Breast epithelium (tissue), 4 donors: ENCODE measurements around the gene IQCN. TPM values are rescaled to one million over a fixed set of nuclear protein-coding genes. Genes with fewer than 3 reads are reported as not detected.

Experiments used
- DNase-seq, 2 donors: peaks; one replicate each; pipeline ENCODE4 v3.0.0-alpha.2; 2019; ENCODE audit warnings: low spot score in 2 of 2
- H3K27ac ChIP-seq, 2 donors: fragments of 200-600 bp; sonication (generic) in 1 of 2; one replicate each; pipeline ENCODE4 v1.5.1; 2016 to 2019; ENCODE audit warnings: mild to moderate bottlenecking in 1 of 2
- H3K27me3 ChIP-seq, 2 donors: fragments of 200-600 bp; sonication (generic) in 1 of 2; one replicate each; pipeline versions ENCODE4 v1.5.1 to v1.6.0; 2017 to 2019; ENCODE audit warnings: control low read depth in 1 of 2, mild to moderate bottlenecking in 1 of 2
- H3K36me3 ChIP-seq: fragments of 200-600 bp; one replicate; pipeline ENCODE4 v1.5.1; 2019
- H3K4me1 ChIP-seq, 2 donors: fragments of 200-600 bp; sonication (generic); one replicate each; pipeline ENCODE4 v1.5.1; 2016 to 2019; ENCODE audit warnings: control low read depth in 1 of 2
- H3K4me3 ChIP-seq, 3 donors: fragments of 200-600 bp; sonication (generic); 1 replicate in 2 of 3; 2 replicates in 1 of 3; pipeline ENCODE4 v1.5.1; 2016 to 2019; ENCODE audit warnings: mild to moderate bottlenecking in 3 of 3, moderate library complexity in 2 of 3
- H3K9me3 ChIP-seq, 2 donors: fragments of 200-600 bp; sonication (generic) in 1 of 2; one replicate each; pipeline ENCODE4 v1.5.1; 2016 to 2019; ENCODE audit warnings: control low read depth in 1 of 2
- POLR2A ChIP-seq: fragments of 450-650 bp; IDR thresholded peaks from one replicate; pipeline ENCODE4 v1.6.1; 2016; ENCODE audit warnings: antibody characterized with exemption, mild to moderate bottlenecking, moderate library complexity
- POLR2AphosphoS5 ChIP-seq, 3 donors: sonication (generic); formaldehyde crosslinking; IDR thresholded peaks; one replicate each; pipeline ENCODE4 v1.6.1; 2017; ENCODE audit warnings: antibody characterized with exemption in 3 of 3
- intact Hi-C: fragments of 100-400 bp; cut with DNase I; formaldehyde crosslinking; loops from one replicate; pipeline ENCODE4 v1.15.1; 2023; ENCODE audit warnings: low total_unique reads
- total RNA-seq, 3 donors: library from RNA; depleted of rRNA; stranded (reverse); fragments of >200 nt; gene quantifications; one replicate each; pipeline ENCODE4 v1.1.0, GENCODE V29; 2016
- TF ChIP-seq, protein P1 (sequence below), 3 donors: fragments of 450-650 bp; IDR thresholded peaks; one replicate each; pipeline ENCODE4 v1.5.1; 2016 to 2017; ENCODE audit warnings: antibody characterized with exemption in 3 of 3, mild to moderate bottlenecking in 3 of 3, moderate library complexity in 3 of 3

Gene IQCN
- total RNA-seq, 3 donors from 2014 or later = 7.0 to 16.6 (median 9.5) TPM

DNA sequence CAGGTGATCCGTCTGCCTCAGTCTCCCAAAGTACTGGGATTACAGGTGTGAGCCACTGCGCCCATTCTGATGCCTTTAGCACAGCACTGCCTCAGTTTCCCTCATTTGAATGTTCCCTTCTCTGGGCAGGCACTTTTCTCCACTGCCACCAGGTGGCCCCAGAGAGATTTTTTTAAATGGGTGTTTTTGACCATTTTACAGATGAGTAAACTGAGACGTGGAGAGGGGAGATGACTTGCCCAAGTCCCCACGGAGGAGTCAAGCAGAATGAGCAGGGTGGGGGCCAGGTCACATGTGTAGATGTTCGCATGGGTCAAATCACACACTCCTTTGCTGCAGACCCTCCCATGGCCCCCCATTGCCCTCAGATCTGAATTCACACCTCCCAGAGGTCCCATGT is 44.8 kb downstream of the IQCN start:
- H3K27ac ChIP-seq = no peak overlapping the region
- H3K4me1 ChIP-seq = peaks cover 0 to 5% of the 10 kb centered on the region in 2 donors
- no peak overlapping the region for H3K4me3 ChIP-seq
- no peaks in the 10 kb centered on the region for H3K36me3 ChIP-seq
- TF ChIP-seq, protein P1, sequence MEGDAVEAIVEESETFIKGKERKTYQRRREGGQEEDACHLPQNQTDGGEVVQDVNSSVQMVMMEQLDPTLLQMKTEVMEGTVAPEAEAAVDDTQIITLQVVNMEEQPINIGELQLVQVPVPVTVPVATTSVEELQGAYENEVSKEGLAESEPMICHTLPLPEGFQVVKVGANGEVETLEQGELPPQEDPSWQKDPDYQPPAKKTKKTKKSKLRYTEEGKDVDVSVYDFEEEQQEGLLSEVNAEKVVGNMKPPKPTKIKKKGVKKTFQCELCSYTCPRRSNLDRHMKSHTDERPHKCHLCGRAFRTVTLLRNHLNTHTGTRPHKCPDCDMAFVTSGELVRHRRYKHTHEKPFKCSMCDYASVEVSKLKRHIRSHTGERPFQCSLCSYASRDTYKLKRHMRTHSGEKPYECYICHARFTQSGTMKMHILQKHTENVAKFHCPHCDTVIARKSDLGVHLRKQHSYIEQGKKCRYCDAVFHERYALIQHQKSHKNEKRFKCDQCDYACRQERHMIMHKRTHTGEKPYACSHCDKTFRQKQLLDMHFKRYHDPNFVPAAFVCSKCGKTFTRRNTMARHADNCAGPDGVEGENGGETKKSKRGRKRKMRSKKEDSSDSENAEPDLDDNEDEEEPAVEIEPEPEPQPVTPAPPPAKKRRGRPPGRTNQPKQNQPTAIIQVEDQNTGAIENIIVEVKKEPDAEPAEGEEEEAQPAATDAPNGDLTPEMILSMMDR (IDR thresholded peaks at IDR 0.05) = peak in 1 of 3 donors; percentile 11
- no peak for TF ChIP-seq POLR2A
- no peak for DNase-seq
- H3K27me3 ChIP-seq = peaks cover 21 to 91% of the 10 kb centered on the region in 2 donors
- intact Hi-C loops = no loop called here
- H3K9me3 ChIP-seq = peaks cover 10 to 11% of the 10 kb centered on the region in 2 donors

DNA sequence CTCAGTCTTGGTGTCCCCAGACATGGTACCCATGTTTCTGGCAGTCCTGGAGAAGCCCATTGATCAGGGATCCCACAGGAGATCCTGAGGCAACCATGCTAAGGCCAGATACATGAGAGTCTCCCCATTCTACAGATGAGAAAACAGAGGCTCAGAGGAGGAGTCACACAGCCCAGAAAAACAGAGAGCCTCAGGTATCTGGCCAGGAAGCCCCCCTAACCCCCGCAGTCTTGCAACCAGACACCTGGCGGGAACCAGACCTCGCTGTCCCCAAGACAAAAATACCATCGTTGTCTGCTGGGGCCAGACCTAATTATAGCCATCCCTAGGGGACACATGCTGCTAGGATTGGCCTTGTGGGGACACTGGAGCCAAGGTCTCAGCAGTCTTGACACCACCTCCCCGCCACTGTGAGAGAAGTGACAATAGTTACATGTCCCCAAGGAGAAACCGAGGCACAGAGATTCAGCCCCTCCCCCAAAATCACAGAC is 46.4 kb downstream of the IQCN start:
- H3K4me1 ChIP-seq = peaks cover 0 to 5% of the 10 kb centered on the region in 2 donors
- H3K9me3 ChIP-seq = peaks cover 1 to 2% of the 10 kb centered on the region in 2 donors
- peaks cover 11 to 75% of the 10 kb centered on the region in 2 donors for H3K27me3 ChIP-seq
- H3K4me3 ChIP-seq = no peak overlapping the region
- TF ChIP-seq POLR2AphosphoS5 (IDR thresholded peaks at IDR 0.05) (no peak), POLR2A (no peak)
- TF ChIP-seq, protein P1 (IDR thresholded peaks at IDR 0.05) = no peak
- intact Hi-C loops = no loop called here
- H3K27ac ChIP-seq = no peak overlapping the region
- DNase-seq = no peak
- no peaks in the 10 kb centered on the region for H3K36me3 ChIP-seq

DNA sequence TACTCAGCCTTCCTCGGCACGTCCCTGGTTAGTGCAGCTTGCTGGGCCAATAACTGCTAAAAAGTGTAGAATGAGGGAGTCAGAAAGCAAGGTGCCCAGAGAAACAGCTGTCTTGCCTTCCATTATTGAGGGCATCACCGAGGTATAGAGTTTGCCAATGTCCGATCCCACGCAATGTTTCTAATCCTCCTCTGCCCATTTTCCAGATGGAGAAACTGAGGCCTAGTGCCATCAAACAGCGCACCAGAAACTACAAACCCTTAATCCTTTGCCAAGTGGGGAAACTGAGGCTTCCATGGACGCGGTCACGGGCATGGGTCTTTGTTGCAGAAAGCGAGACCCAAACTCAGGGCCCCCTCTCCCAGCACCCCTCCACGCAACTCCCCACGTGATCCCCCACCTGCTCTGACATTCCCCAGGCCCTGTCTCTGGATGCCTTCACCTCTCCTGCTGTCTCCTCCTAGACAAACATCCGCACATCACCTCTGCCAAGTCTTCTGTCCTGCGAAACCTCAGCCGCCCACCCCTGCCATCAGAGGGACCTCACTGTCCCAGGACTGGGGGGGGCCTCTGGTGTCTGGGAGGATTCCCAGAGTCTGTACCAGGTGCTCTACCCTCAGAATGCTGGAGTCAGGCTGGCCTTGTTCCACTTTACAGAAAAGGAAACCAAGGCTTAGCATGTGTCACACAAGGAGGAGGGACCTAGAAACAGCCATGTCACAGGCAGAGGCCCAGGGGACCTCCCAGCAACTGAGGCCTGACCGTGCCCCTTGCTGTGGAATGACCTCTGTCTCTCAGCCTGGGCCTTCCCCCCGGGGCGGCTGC is 47.1 kb downstream of the IQCN start:
- peaks cover 0 to 5% of the 10 kb centered on the region in 2 donors for H3K4me1 ChIP-seq
- H3K27me3 ChIP-seq = peaks cover 8 to 70% of the 10 kb centered on the region in 2 donors
- TF ChIP-seq, protein P1 (IDR thresholded peaks at IDR 0.05) = no peak
- TF ChIP-seq POLR2A (no peak), POLR2AphosphoS5 (IDR thresholded peaks at IDR 0.05) (no peak)

DNA sequence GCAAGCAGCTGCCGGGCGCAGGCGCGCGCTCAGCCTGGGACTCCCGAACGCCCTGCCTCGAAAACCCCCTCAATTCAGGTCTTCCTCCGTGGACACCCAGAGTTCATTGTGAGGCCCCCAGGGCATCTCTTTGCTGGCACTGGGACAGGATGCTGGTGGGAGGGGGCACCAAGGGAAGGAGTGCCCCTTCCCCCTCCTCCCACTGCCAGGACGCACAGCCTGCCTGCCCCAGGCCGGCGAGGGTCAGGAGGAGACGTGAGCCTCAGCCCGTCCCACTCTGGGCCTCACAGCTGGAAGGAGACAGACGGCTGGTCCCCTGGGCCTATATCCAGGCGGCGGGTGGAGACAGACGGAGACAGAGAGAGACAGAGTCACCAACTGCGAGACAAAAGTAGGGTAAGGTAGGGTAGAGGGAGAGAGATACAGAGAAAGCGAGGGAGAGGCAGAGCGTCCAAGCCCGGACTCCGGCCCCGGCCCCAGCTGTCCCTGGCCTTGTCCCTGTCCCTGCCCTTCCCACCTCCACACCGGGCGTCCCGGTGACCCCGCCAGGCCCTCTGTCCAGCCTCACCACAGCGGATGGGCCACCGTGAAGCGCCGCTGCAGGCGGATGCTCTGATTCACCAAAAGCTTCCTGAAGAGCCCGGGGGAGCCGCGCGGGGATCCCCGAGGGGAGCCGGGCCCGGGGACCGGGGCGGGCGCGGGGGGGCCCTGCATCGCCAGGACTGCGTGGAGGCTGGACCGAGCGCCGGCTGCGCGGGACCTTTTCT is 48.4 kb downstream of the IQCN start, which contains the start of gene PDE4C:
PDE4C (minus strand) TSS at position 737 of the 767 bp plus-strand sequence; CDS start at position 714, 23 bp downstream.
- intact Hi-C loops = loop anchor here (2.0 kb wide), 1 partner anchor 45 kb away; no protein-coding TSS in a partner anchor
- H3K9me3 ChIP-seq = no peaks in the 10 kb centered on the region
- TF ChIP-seq POLR2A (no peak), POLR2AphosphoS5 (IDR thresholded peaks at IDR 0.05) (no peak)
- TF ChIP-seq, protein P1 (IDR thresholded peaks at IDR 0.05) = no peak
- peak within 1 kb of the TSS in 1 of 3 donors; percentile 32 for H3K4me3 ChIP-seq
- DNase-seq = no peak
- H3K36me3 ChIP-seq = no peaks in the 10 kb centered on the region
- H3K27me3 ChIP-seq = peaks cover 10 to 69% of the 10 kb centered on the region in 2 donors
- peaks cover 0 to 5% of the 10 kb centered on the region in 2 donors for H3K4me1 ChIP-seq
- H3K27ac ChIP-seq = peak within 1 kb of the TSS in 1 of 2 donors; percentile 20

More for the DNA sequence above, 47.1 kb downstream of the IQCN start:
- no peak for DNase-seq
- intact Hi-C loops = no loop called here
- no peak overlapping the region for H3K4me3 ChIP-seq
- H3K36me3 ChIP-seq = no peaks in the 10 kb centered on the region
- no peak overlapping the region for H3K27ac ChIP-seq
- no peaks in the 10 kb centered on the region for H3K9me3 ChIP-seq
